Neural progenitor cell (in vitro differentiated cells): ENCODE measurements around the gene DRD2. TPM values are rescaled to one million over a fixed set of nuclear protein-coding genes. Genes with fewer than 3 reads are reported as not detected.

ENCODE experiments used
- DNase-seq: peaks from one replicate; pipeline ENCODE4 v3.0.0-alpha.2; 2016; ENCODE audit warnings: low spot score
- H2AFZ ChIP-seq: fragments of 200-600 bp; sonication (generic); replicated peaks from 2 replicates; pipeline ENCODE4 v1.6.1; 2016; ENCODE audit warnings: antibody characterized with exemption
- H3F3A ChIP-seq: fragments of 200-600 bp; sonication (generic); 2 replicates; pipeline ENCODE4 v1.6.1; 2016; ENCODE audit warnings: antibody characterized with exemption, low read depth
- H3K27ac ChIP-seq: fragments of 200-600 bp; sonication (generic); 2 replicates; pipeline ENCODE4 v1.5.1; 2016; ENCODE audit warnings: mild to moderate bottlenecking
- H3K27me3 ChIP-seq: fragments of 200-600 bp; sonication (generic); 2 replicates; pipeline ENCODE4 v1.6.1; 2016; ENCODE audit warnings: mild to moderate bottlenecking, moderate library complexity
- H3K36me3 ChIP-seq: fragments of 200-600 bp; sonication (generic); 2 replicates; pipeline ENCODE4 v1.5.1; 2016
- H3K4me1 ChIP-seq: fragments of 200-600 bp; sonication (generic); 2 replicates; pipeline ENCODE4 v1.6.1; 2016; ENCODE audit warnings: mixed run types
- H3K4me2 ChIP-seq: fragments of 200-600 bp; sonication (generic); 2 replicates; pipeline ENCODE4 v1.6.1; 2016
- H3K4me3 ChIP-seq: fragments of 200-600 bp; sonication (generic); 2 replicates; pipeline ENCODE4 v1.5.1; 2016
- H3K79me2 ChIP-seq: fragments of 200-600 bp; sonication (generic); 2 replicates; pipeline ENCODE4 v1.6.1; 2016; ENCODE audit warnings: low read depth
- H3K9ac ChIP-seq: fragments of 200-600 bp; sonication (generic); 2 replicates; pipeline ENCODE4 v1.6.1; 2016
- H3K9me3 ChIP-seq: fragments of 200-600 bp; sonication (generic); 2 replicates; pipeline ENCODE4 v1.5.1; 2016; ENCODE audit warnings: low read depth
- H4K20me1 ChIP-seq: fragments of 200-600 bp; sonication (generic); 2 replicates; pipeline ENCODE4 v1.6.1; 2016; ENCODE audit warnings: low read depth
- H3K27ac Mint-ChIP-seq: 3 replicates; pipeline ENCODE4 v1.8.0; 2021; ENCODE audit warnings: mixed read lengths
- H3K27me3 Mint-ChIP-seq: 2 replicates; pipeline ENCODE4 v1.8.0; 2022; ENCODE audit warnings: low read depth, mild to moderate bottlenecking, inconsistent platforms, moderate library complexity, mixed read lengths; ENCODE audit not compliant: insufficient read depth
- H3K36me3 Mint-ChIP-seq: 3 replicates; pipeline ENCODE4 v1.8.0; 2021; ENCODE audit warnings: mixed read lengths
- H3K4me1 Mint-ChIP-seq: 3 replicates; pipeline ENCODE4 v1.8.0; 2021; ENCODE audit warnings: mixed read lengths
- H3K4me3 Mint-ChIP-seq: 3 replicates; pipeline ENCODE4 v1.8.0; 2021; ENCODE audit warnings: mild to moderate bottlenecking, moderate library complexity, mixed read lengths
- H3K9me3 Mint-ChIP-seq: 3 replicates; pipeline ENCODE4 v1.8.0; 2020; ENCODE audit warnings: mixed read lengths
- EZH2 ChIP-seq: fragments of 200-600 bp; sonication (generic); IDR thresholded peaks from 2 replicates; pipeline ENCODE4 v1.6.1; 2017; ENCODE audit warnings: antibody characterized with exemption, mild to moderate bottlenecking, moderate library complexity
- EZH2phosphoT487 ChIP-seq: fragments of 200-600 bp; sonication (generic); IDR thresholded peaks from 2 replicates; pipeline ENCODE4 v1.6.1; 2017; ENCODE audit warnings: antibody characterized with exemption
- total RNA-seq: library from RNA; depleted of rRNA; stranded (reverse); fragments of >200 nt; gene quantifications from 2 replicates; pipeline ENCODE4 v1.2.3, GENCODE V29; 2015; ENCODE audit warnings: low replicate concordance
- TF ChIP-seq, protein P1 (sequence below): fragments of 200-600 bp; sonication (generic); IDR thresholded peaks from 2 replicates; pipeline ENCODE4 v1.5.1; 2017; ENCODE audit warnings: antibody characterized with exemption, mild to moderate bottlenecking

The DRD2 gene
- total RNA-seq, 1 donor from 2014 or later: 0.21 TPM

DNA sequence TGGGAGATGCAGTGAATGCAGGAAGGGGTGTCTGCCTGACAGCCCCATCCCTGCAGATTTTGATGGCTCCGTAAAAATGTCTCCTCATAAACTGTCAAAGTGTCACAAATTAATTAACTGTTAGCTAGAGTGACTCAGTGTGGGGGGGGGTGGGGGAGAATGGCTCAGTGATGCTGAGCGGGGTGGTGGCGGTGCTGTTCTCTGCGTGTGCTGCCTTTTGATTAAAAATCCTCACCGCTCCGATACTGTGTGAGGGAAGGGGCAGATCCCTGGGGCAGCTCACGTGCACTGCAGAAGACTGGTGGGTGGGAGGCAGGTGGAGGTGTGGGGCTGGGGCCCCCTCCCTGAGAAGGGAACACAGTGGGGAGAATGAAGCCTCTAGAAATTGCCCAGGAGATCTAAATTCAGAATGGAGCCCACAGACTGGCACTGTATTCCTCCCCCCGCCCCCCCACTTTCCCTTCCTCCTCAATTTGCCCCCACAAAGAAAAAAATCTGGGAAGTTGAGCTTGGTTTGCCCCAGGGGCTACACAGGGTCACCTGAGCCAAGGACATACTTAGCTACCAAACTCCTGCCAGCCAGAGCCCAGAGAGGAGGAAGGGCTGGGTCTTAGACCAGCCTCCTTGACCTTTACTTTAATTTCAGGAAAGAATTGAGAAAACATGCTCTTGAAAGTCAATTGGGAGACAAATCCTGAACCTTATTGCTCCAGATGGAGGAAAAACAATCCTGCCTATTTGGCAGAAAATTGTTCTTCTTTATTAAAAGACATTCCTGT lies 39.8 kb downstream of the DRD2 start:
- no peaks in the 10 kb centered on the region for H3K27me3 ChIP-seq
- no peak for TF ChIP-seq EZH2phosphoT487
- TF ChIP-seq, protein P1, sequence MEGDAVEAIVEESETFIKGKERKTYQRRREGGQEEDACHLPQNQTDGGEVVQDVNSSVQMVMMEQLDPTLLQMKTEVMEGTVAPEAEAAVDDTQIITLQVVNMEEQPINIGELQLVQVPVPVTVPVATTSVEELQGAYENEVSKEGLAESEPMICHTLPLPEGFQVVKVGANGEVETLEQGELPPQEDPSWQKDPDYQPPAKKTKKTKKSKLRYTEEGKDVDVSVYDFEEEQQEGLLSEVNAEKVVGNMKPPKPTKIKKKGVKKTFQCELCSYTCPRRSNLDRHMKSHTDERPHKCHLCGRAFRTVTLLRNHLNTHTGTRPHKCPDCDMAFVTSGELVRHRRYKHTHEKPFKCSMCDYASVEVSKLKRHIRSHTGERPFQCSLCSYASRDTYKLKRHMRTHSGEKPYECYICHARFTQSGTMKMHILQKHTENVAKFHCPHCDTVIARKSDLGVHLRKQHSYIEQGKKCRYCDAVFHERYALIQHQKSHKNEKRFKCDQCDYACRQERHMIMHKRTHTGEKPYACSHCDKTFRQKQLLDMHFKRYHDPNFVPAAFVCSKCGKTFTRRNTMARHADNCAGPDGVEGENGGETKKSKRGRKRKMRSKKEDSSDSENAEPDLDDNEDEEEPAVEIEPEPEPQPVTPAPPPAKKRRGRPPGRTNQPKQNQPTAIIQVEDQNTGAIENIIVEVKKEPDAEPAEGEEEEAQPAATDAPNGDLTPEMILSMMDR: no peak
- TF ChIP-seq EZH2: no peak
- Mint-ChIP-seq H3K27me3 (peaks cover 2% of the 10 kb centered on the region), H3K36me3 (no peaks in the 10 kb centered on the region), H3K4me3 (no peak overlapping the region), H3K4me1 (peaks cover 8% of the 10 kb centered on the region), H3K27ac (no peak overlapping the region), H3K9me3 (no peaks in the 10 kb centered on the region)
- H3K79me2 ChIP-seq: no peaks in the 10 kb centered on the region
- H3K4me1 ChIP-seq: peaks cover 9% of the 10 kb centered on the region
- H2AFZ ChIP-seq: no peak overlapping the region
- no peak overlapping the region for H3K4me2 ChIP-seq
- H3K36me3 ChIP-seq: no peaks in the 10 kb centered on the region
- no peak overlapping the region for H3K27ac ChIP-seq
- H3F3A ChIP-seq: no peaks in the 10 kb centered on the region
- DNase-seq: no peak
- H3K4me3 ChIP-seq: no peak overlapping the region
- no peaks in the 10 kb centered on the region for H3K9me3 ChIP-seq
- no peaks in the 10 kb centered on the region for H4K20me1 ChIP-seq
- no peak overlapping the region for H3K9ac ChIP-seq

DNA sequence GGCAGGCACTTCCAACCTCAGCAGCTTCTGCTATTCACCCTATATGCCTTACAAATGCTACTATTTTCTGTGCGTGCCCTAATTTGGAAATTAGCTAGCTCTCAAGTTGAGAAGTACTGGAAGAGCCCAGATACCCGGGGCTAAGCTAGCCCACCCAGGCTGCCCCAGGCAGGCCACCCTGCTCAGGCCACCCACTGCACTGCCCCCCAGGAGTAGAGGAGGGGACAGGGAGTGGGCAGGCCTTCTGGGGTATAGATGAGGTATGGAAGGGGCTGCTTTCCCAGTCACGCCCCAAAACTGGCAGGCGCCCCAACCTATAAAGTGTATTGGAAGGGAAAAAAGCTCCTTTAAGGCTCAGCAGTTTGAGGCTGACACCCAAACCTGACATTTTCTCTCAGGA lies 43.5 kb downstream of the DRD2 start:
- no peaks in the 10 kb centered on the region for H4K20me1 ChIP-seq

DNA sequence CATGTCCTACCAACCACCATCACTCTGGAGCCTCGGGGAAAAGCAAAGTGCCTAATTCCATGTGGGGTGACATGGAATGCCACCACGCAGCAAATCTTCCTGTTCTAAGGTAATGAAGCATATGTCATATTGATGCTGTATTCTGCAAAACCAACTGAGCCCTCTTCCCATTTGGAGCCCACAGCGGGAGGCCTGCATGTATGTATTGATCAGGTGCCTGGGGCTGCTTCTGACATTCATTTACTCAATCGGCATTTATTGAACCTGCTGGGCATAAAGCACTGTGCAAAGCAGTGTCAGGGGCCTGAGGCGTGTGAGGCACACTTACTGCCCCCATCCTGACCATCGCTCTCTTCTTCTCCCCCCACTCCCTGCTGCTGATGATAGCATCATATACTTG lies 48.5 kb downstream of the DRD2 start:
- Mint-ChIP-seq H3K4me3 (no peak overlapping the region), H3K4me1 (no peaks in the 10 kb centered on the region), H3K9me3 (no peaks in the 10 kb centered on the region), H3K27ac (no peak overlapping the region), H3K36me3 (no peaks in the 10 kb centered on the region), H3K27me3 (peaks cover 9% of the 10 kb centered on the region)
- H3K27ac ChIP-seq: no peak overlapping the region
- H3K4me2 ChIP-seq: no peak overlapping the region
- no peaks in the 10 kb centered on the region for H3K9me3 ChIP-seq
- no peaks in the 10 kb centered on the region for H3K27me3 ChIP-seq
- no peak overlapping the region for H3K4me3 ChIP-seq
- no peak overlapping the region for H2AFZ ChIP-seq
- no peaks in the 10 kb centered on the region for H3K36me3 ChIP-seq
- no peaks in the 10 kb centered on the region for H3K79me2 ChIP-seq
- no peaks in the 10 kb centered on the region for H4K20me1 ChIP-seq
- no peak for DNase-seq
- H3K4me1 ChIP-seq: no peaks in the 10 kb centered on the region
- TF ChIP-seq, protein P1: no peak
- TF ChIP-seq EZH2: no peak
- no peak for TF ChIP-seq EZH2phosphoT487
- no peaks in the 10 kb centered on the region for H3F3A ChIP-seq
- no peak overlapping the region for H3K9ac ChIP-seq

More for the DNA sequence above, 43.5 kb downstream of the DRD2 start:
- no peak for TF ChIP-seq EZH2phosphoT487
- TF ChIP-seq, protein P1: no peak
- no peak for TF ChIP-seq EZH2
- Histone ChIP-seq H3K36me3 (no peaks in the 10 kb centered on the region), H3K9ac (no peak overlapping the region), H3K79me2 (no peaks in the 10 kb centered on the region), H3K27me3 (no peaks in the 10 kb centered on the region), H2AFZ (no peak overlapping the region), H3K4me1 (peaks cover 9% of the 10 kb centered on the region), H3K9me3 (no peaks in the 10 kb centered on the region), H3K4me3 (no peak overlapping the region), H3K27ac (no peak overlapping the region), H3F3A (no peaks in the 10 kb centered on the region), H3K4me2 (no peak overlapping the region)
- DNase-seq: no peak
- Mint-ChIP-seq H3K4me1 (peaks cover 8% of the 10 kb centered on the region), H3K36me3 (no peaks in the 10 kb centered on the region), H3K4me3 (no peak overlapping the region), H3K9me3 (no peaks in the 10 kb centered on the region), H3K27ac (no peak overlapping the region), H3K27me3 (peaks cover 8% of the 10 kb centered on the region)
